Subcutaneous abdominal adipose tissue (tissue), 5 donors: Measurements from ENCODE around the gene SEH1L.

Experiments used
- H3K27ac ChIP-seq: one replicate; pipeline ENCODE4 v1.7.0; 2013; ENCODE audit warnings: low read depth, mild to moderate bottlenecking, inconsistent platforms, low read length, moderate library complexity
- H3K27me3 ChIP-seq, 5 donors: one replicate each; pipeline ENCODE4 v1.7.0; 2013; ENCODE audit warnings: low read length in 5 of 5, inconsistent platforms in 1 of 5; ENCODE audit not compliant: control insufficient read depth in 5 of 5, insufficient read depth in 4 of 5
- H3K36me3 ChIP-seq, 5 donors: one replicate each; pipeline ENCODE4 v1.7.0; 2013; ENCODE audit warnings: low read length in 5 of 5; ENCODE audit not compliant: control insufficient read depth in 5 of 5, insufficient read depth in 5 of 5
- H3K4me1 ChIP-seq, 5 donors: one replicate each; pipeline ENCODE4 v1.7.0; 2013; ENCODE audit warnings: low read length in 5 of 5, mild to moderate bottlenecking in 3 of 5, moderate library complexity in 1 of 5; ENCODE audit not compliant: control insufficient read depth in 5 of 5, insufficient read depth in 5 of 5
- H3K4me3 ChIP-seq, 5 donors: one replicate each; pipeline ENCODE4 v1.7.0; 2013; ENCODE audit warnings: low read length in 5 of 5, low read depth in 1 of 5
- H3K9ac ChIP-seq, 5 donors: one replicate each; pipeline ENCODE4 v1.7.0; 2013; ENCODE audit warnings: low read length in 5 of 5, mild to moderate bottlenecking in 4 of 5, moderate library complexity in 3 of 5
- H3K9me3 ChIP-seq, 5 donors: one replicate each; pipeline ENCODE4 v1.7.0; 2013; ENCODE audit warnings: low read length in 5 of 5; ENCODE audit not compliant: control insufficient read depth in 5 of 5
- donor health status: healthy.
- donor health status: healthy.
- donor health status: healthy.
- donor health status: healthy.
- donor health status: healthy.

SEH1L gene

GRCh38 chr18:13022644-13023043, 74.8 kb downstream of the SEH1L start:
- H3K4me3 ChIP-seq = no peak overlapping the region
- H3K4me1 ChIP-seq = no peaks in the 10 kb centered on the region
- no peak overlapping the region for H3K9ac ChIP-seq
- no peak overlapping the region for H3K27ac ChIP-seq
- H3K9me3 ChIP-seq = peaks cover 0 to 5% (median 0%) of the 10 kb centered on the region in 5 donors
- H3K36me3 ChIP-seq = peaks cover 22 to 55% (median 29%) of the 10 kb centered on the region in 5 donors
- no peaks in the 10 kb centered on the region for H3K27me3 ChIP-seq

- H3K4me3 ChIP-seq = no peak overlapping the region
- peaks cover 0 to 5% (median 0%) of the 10 kb centered on the region in 5 donors for H3K9me3 ChIP-seq
- no peak overlapping the region for H3K9ac ChIP-seq
- H3K4me1 ChIP-seq = no peaks in the 10 kb centered on the region
- peaks cover 10 to 41% (median 23%) of the 10 kb centered on the region in 5 donors for H3K36me3 ChIP-seq
- no peaks in the 10 kb centered on the region for H3K27me3 ChIP-seq
- no peak overlapping the region for H3K27ac ChIP-seq
Observed at GRCh38 chr18:13025233-13025632, 77.4 kb downstream of the SEH1L start.

GRCh38 chr18:13026583-13027270, 78.9 kb downstream of the SEH1L start:
- Histone ChIP-seq H3K4me1 (no peaks in the 10 kb centered on the region), H3K27ac (no peak overlapping the region), H3K9ac (no peak overlapping the region), H3K9me3 (peaks cover 0 to 5% (median 0%) of the 10 kb centered on the region in 5 donors), H3K4me3 (no peak overlapping the region), H3K27me3 (no peaks in the 10 kb centered on the region), H3K36me3 (peaks cover 16 to 47% (median 30%) of the 10 kb centered on the region in 5 donors)

GRCh38 chr18:13028869-13029268, 81.1 kb downstream of the SEH1L start:
- H3K9me3 ChIP-seq = no peaks in the 10 kb centered on the region
- H3K4me3 ChIP-seq = no peak overlapping the region
- H3K4me1 ChIP-seq = no peaks in the 10 kb centered on the region
- H3K36me3 ChIP-seq = peaks cover 28 to 54% (median 39%) of the 10 kb centered on the region in 5 donors
- no peak overlapping the region for H3K27ac ChIP-seq
- H3K9ac ChIP-seq = no peak overlapping the region
- H3K27me3 ChIP-seq = no peaks in the 10 kb centered on the region

DNA sequence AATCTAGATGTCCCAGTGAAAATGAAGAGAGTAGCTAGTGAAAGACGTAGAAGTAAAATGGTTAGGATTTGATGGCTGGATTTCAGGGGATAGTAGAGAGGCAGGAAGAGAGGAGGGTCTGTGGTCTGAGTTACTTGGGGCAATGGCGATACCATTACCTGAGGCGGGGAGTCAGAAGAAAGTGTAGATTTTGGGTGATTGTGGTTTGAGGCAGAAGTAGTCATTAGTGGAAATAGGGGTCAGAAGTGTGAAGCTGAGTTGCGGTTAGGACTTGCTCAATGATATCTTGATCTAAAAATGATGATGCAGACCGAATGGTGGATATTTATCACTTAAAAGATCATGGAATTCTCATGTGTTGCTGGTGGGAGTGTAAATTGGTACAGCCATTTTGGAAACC, 84.4 kb downstream of the SEH1L start:
- no peak overlapping the region for H3K4me3 ChIP-seq
- H3K27ac ChIP-seq = no peak overlapping the region
- peaks cover 24 to 53% (median 30%) of the 10 kb centered on the region in 5 donors for H3K36me3 ChIP-seq
- no peaks in the 10 kb centered on the region for H3K9me3 ChIP-seq
- no peaks in the 10 kb centered on the region for H3K27me3 ChIP-seq
- no peaks in the 10 kb centered on the region for H3K4me1 ChIP-seq
- H3K9ac ChIP-seq = no peak overlapping the region

DNA sequence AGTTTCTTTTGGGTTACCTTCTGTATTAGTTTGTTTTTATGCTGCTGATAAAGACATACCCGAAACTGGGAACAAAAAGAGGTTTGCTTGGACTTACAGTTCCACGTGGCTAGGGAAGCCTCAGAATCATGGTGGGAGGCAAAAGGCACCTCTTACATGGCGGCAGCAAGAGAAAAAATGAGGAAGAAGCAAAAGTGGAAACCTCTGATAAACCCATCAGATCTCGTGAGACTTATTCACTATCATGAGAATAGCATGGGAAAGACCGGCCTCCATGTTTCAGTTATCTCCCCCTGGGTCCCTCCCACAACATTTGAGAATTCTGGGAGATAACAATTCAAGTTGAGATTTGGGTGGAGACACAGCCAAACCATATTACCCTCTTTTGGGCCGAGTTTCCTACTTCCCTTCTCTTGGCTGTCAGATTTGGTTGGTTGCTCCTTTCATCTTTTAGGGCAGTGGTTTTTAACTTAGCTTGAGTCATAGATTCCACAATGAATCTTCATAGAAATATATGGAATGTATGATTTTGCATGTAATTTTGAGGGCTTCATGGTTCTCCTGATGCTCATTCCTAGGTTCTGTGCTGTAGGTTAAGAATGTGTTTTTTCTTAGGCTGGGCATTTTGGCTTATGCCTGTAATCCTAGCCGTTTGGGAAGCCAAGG, 87.6 kb downstream of the SEH1L start:
- Histone ChIP-seq H3K9ac (no peak overlapping the region), H3K36me3 (peaks cover 18 to 45% (median 27%) of the 10 kb centered on the region in 5 donors), H3K9me3 (no peaks in the 10 kb centered on the region), H3K4me1 (no peaks in the 10 kb centered on the region), H3K27ac (no peak overlapping the region), H3K27me3 (no peaks in the 10 kb centered on the region), H3K4me3 (no peak overlapping the region)

DNA sequence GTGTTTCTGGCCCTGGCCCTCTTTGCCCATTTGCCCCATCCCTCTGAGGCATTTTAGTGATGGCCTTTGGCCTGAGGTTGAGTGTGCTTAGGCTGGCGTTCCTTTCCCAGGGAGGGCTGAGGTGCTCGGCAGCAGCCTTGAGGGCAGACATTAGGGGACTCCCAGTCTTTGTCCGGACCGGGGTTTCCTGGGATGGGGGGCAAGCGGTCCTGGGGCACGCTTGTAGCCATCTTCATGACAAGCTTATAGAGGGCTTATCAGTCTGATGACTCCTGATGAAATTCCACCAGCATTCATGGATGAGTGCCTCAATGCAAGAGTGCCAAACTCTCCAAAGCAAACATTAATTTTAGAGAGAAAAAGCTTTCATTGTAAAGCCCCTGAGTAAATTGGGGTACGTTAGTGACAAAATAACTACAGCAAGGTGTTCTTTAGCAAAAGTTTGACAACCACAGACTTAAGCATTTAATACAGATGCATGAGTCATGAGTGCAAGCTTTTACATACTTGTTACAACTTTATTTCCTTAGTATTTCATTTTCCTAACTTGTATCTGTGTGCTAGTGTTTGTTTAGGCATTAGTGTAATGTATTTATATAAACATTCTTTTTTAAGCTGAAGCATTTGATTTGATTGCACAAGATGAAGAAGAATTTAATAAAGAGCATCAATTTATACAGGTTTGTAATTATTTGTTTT, 89.0 kb downstream of the SEH1L start:
- Histone ChIP-seq H3K4me1 (no peaks in the 10 kb centered on the region), H3K4me3 (no peak overlapping the region), H3K36me3 (peaks cover 10 to 36% (median 19%) of the 10 kb centered on the region in 5 donors), H3K9me3 (no peaks in the 10 kb centered on the region), H3K27me3 (no peaks in the 10 kb centered on the region), H3K27ac (no peak overlapping the region), H3K9ac (no peak overlapping the region)
